DOHH2 (cell line): Measurements from ENCODE around the gene RPTOR.

Experiments
- H3F3A ChIP-seq: fragments of 200-600 bp; sonication (generic), shearing (Covaris generic); 2 replicates; pipeline ENCODE4 v1.6.0; 2016; ENCODE audit warnings: antibody characterized with exemption, mild to moderate bottlenecking; ENCODE audit not compliant: control insufficient read depth, insufficient read depth
- H3K27ac ChIP-seq: fragments of 200-600 bp; sonication (generic); 2 replicates; pipeline ENCODE4 v1.5.1; 2014; ENCODE audit warnings: low read depth, mild to moderate bottlenecking, low read length, moderate library complexity
- H3K27me3 ChIP-seq: fragments of 200-600 bp; sonication (generic); 2 replicates; pipeline ENCODE4 v1.6.1; 2014; ENCODE audit warnings: mild to moderate bottlenecking, low read length, mixed read lengths; ENCODE audit not compliant: control insufficient read depth
- H3K36me3 ChIP-seq: fragments of 200-600 bp; sonication (generic); 2 replicates; pipeline ENCODE4 v1.6.1; 2014; ENCODE audit warnings: mild to moderate bottlenecking, low read length, moderate library complexity, mixed read lengths; ENCODE audit not compliant: control insufficient read depth
- H3K4me1 ChIP-seq: fragments of 200-600 bp; sonication (generic); 2 replicates; pipeline ENCODE4 v1.6.1; 2014; ENCODE audit warnings: mild to moderate bottlenecking, low read length, mixed read lengths; ENCODE audit not compliant: control insufficient read depth
- H3K4me2 ChIP-seq: fragments of 200-600 bp; sonication (generic); 2 replicates; pipeline ENCODE4 v1.6.0; 2014; ENCODE audit warnings: mild to moderate bottlenecking, low read length, moderate library complexity
- H3K4me3 ChIP-seq: fragments of 200-600 bp; sonication (generic); 2 replicates; pipeline ENCODE4 v1.5.1; 2014; ENCODE audit warnings: mild to moderate bottlenecking, low read length, mixed read lengths
- H3K79me2 ChIP-seq: fragments of 200-600 bp; sonication (generic); 2 replicates; pipeline ENCODE4 v1.6.1; 2014; ENCODE audit warnings: mild to moderate bottlenecking, low read length, mixed read lengths; ENCODE audit not compliant: control insufficient read depth
- H3K9me2 ChIP-seq: fragments of 200-600 bp; sonication (generic); replicated peaks from 2 replicates; pipeline ENCODE4 v1.6.1; 2014; ENCODE audit warnings: mild to moderate bottlenecking, low read length, mixed read lengths; ENCODE audit not compliant: control insufficient read depth
- H3K9me3 ChIP-seq: fragments of 200-600 bp; sonication (generic); 2 replicates; pipeline ENCODE4 v1.6.1; 2014; ENCODE audit warnings: antibody characterized with exemption, low read length, mixed read lengths; ENCODE audit not compliant: control insufficient read depth, insufficient read depth
- H4K20me1 ChIP-seq: fragments of 200-600 bp; sonication (generic); 2 replicates; pipeline ENCODE4 v1.6.0; 2014; ENCODE audit warnings: low read depth, mild to moderate bottlenecking, antibody characterized with exemption, low read length, moderate library complexity; ENCODE audit not compliant: control insufficient read depth, insufficient read depth
- EZH2phosphoT487 ChIP-seq: fragments of 200-600 bp; sonication (generic); IDR thresholded peaks from 2 replicates; pipeline ENCODE4 v1.6.1; 2017; ENCODE audit warnings: borderline replicate concordance, mild to moderate bottlenecking, antibody characterized with exemption, low read length, moderate library complexity, mixed read lengths
- TF ChIP-seq, protein P1 (sequence below): fragments of 200-600 bp; sonication (generic); IDR thresholded peaks from one replicate; pipeline ENCODE4 v1.5.1; 2014; ENCODE audit warnings: antibody characterized with exemption, mild to moderate bottlenecking, low read depth, low read length; ENCODE audit not compliant: poor library complexity, severe bottlenecking

Gene RPTOR

DNA sequence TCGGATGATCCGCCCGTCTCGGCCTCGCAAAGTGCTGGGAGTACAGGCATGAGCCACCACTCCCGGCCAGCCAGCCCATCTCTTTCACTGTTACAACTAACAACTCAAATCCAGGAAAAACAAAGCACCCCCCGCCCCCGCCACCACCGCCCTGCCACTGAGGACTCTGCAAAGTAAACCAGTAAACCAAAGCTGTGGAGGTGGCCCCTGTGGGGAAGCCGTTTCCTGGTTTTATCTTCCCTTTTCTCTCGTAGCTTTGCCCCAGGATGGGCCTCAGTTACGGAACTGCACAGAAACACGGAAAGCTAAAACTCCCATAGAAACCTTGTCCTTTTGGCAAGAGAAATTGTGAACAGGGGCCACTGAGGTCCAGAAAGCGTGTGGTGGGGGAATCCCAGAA lies 464.5 kb downstream of the RPTOR start:
- no peak for TF ChIP-seq EZH2phosphoT487
- TF ChIP-seq, protein P1, sequence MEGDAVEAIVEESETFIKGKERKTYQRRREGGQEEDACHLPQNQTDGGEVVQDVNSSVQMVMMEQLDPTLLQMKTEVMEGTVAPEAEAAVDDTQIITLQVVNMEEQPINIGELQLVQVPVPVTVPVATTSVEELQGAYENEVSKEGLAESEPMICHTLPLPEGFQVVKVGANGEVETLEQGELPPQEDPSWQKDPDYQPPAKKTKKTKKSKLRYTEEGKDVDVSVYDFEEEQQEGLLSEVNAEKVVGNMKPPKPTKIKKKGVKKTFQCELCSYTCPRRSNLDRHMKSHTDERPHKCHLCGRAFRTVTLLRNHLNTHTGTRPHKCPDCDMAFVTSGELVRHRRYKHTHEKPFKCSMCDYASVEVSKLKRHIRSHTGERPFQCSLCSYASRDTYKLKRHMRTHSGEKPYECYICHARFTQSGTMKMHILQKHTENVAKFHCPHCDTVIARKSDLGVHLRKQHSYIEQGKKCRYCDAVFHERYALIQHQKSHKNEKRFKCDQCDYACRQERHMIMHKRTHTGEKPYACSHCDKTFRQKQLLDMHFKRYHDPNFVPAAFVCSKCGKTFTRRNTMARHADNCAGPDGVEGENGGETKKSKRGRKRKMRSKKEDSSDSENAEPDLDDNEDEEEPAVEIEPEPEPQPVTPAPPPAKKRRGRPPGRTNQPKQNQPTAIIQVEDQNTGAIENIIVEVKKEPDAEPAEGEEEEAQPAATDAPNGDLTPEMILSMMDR, result no peak
- H3K9me3 ChIP-seq, result no peaks in the 10 kb centered on the region
- no peaks in the 10 kb centered on the region for H3K4me1 ChIP-seq
- no peaks in the 10 kb centered on the region for H3F3A ChIP-seq
- H3K4me3 ChIP-seq, result no peak overlapping the region
- H3K4me2 ChIP-seq, result no peak overlapping the region
- H3K36me3 ChIP-seq, result no peaks in the 10 kb centered on the region
- H3K79me2 ChIP-seq, result no peaks in the 10 kb centered on the region
- H3K27ac ChIP-seq, result no peak overlapping the region
- H3K9me2 ChIP-seq, result no peaks in the 10 kb centered on the region
- no peaks in the 10 kb centered on the region for H4K20me1 ChIP-seq
- peaks cover 5% of the 10 kb centered on the region for H3K27me3 ChIP-seq

GRCh38 chr17:81010935-81011334 lies 466.3 kb downstream of the RPTOR start:
- Histone ChIP-seq H3K36me3 (no peaks in the 10 kb centered on the region), H3K4me3 (no peak overlapping the region), H3K27me3 (no peaks in the 10 kb centered on the region), H3K79me2 (no peaks in the 10 kb centered on the region), H3K4me2 (no peak overlapping the region), H3F3A (no peaks in the 10 kb centered on the region), H3K9me3 (no peaks in the 10 kb centered on the region), H3K4me1 (no peaks in the 10 kb centered on the region), H4K20me1 (no peaks in the 10 kb centered on the region), H3K27ac (no peak overlapping the region), H3K9me2 (no peaks in the 10 kb centered on the region)
- TF ChIP-seq, protein P1, result no peak
- no peak for TF ChIP-seq EZH2phosphoT487

DNA sequence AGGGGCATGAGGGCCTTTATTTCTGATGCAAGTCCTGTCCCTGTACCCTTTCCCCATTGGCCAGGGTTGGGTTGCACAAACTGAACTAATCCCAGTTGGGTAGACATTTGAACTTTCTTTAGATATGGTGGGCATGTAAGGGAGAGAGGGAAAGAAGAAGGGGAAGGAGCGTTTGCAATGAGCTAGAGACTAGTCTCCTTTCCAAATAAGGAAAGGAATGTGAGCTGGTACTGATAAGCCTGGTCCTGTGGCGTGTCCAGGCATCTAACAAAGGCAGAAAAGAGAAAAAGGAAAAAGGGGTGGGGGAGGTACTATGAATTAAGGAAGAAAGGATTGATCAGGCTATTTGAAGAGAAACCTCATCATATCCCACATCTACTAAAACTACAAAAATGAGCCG lies 467.3 kb downstream of the RPTOR start:
- H3K27ac ChIP-seq, result no peak overlapping the region
- H3K4me1 ChIP-seq, result no peaks in the 10 kb centered on the region
- H3K27me3 ChIP-seq, result peaks cover 6% of the 10 kb centered on the region
- TF ChIP-seq, protein P1, result no peak
- TF ChIP-seq EZH2phosphoT487, result no peak
- H3K79me2 ChIP-seq, result no peaks in the 10 kb centered on the region
- H3F3A ChIP-seq, result no peaks in the 10 kb centered on the region
- H4K20me1 ChIP-seq, result no peaks in the 10 kb centered on the region
- no peaks in the 10 kb centered on the region for H3K36me3 ChIP-seq
- no peaks in the 10 kb centered on the region for H3K9me2 ChIP-seq
- peaks cover 4% of the 10 kb centered on the region; the same call in 1 of the 2 replicates for H3K9me3 ChIP-seq
- no peak overlapping the region for H3K4me3 ChIP-seq
- no peak overlapping the region for H3K4me2 ChIP-seq
